ENCODE results near the gene MYL12A. TPM values are rescaled to one million over a fixed set of nuclear protein-coding genes. Genes with fewer than 3 reads are reported as not detected.

Gene MYL12A
- total RNA-seq, 4 donors from 2014 or later, result 526 to 2,307 (median 1,474) TPM

DNA sequence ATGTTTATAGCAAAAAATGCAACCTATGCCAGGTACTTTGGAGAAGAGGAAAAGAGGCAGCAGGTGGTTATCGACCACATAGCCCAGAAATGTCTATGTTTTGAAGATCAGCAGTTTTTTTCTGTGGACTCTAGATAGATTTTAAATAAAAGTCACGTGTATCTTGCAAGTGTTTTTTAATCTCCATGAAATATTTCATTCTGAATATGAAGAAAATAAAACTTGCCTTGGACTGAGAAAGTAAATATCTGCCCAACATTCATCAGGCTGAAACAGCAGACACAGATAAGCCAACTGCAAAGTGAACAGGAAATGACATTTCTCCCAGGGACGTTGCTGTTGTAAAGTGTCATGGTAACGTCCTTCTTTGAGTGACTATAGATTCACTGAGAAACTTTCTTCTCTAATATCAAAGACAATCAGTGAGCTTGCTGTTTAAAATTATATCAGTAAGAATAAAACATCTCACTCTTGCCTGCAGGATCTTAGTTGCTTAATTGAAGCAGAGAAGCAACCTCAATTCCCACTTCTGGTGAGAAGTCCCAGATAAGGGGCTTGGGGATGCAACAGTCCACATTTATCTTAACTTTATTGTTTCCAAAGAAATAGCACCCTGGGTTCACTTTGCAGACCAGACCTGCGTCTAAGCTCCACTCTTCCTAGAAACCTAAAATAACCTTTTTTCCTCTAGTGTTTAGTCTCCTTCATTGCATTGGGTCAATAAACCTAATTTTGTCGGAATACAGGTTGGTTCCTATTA is 34.1 kb upstream of the MYL12A start:
- Histone ChIP-seq H3K4me1 (peaks cover 78 to 79% of the 10 kb centered on the region in 2 donors), H3K27me3 (no peaks in the 10 kb centered on the region), H3K9me3 (no peaks in the 10 kb centered on the region), H3K36me3 (no peaks in the 10 kb centered on the region), H3K4me3 (no peak overlapping the region), H3K27ac (peak overlapping the region; percentile 81 to 90 (median 89))
- in situ Hi-C loops (cut with MboI; ENCODE audit: low sequenced_read_pairs in 4 of 4) (no loop called here), intact Hi-C loops (cut with DNase I; ENCODE audit: low total_unique reads) (loop anchor here (5.0 kb wide), 1 partner anchor 34 kb away; the partner anchor contains the start of gene MYL12A)
- no peak for ATAC-seq
- TF ChIP-seq, protein P1, sequence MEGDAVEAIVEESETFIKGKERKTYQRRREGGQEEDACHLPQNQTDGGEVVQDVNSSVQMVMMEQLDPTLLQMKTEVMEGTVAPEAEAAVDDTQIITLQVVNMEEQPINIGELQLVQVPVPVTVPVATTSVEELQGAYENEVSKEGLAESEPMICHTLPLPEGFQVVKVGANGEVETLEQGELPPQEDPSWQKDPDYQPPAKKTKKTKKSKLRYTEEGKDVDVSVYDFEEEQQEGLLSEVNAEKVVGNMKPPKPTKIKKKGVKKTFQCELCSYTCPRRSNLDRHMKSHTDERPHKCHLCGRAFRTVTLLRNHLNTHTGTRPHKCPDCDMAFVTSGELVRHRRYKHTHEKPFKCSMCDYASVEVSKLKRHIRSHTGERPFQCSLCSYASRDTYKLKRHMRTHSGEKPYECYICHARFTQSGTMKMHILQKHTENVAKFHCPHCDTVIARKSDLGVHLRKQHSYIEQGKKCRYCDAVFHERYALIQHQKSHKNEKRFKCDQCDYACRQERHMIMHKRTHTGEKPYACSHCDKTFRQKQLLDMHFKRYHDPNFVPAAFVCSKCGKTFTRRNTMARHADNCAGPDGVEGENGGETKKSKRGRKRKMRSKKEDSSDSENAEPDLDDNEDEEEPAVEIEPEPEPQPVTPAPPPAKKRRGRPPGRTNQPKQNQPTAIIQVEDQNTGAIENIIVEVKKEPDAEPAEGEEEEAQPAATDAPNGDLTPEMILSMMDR (IDR thresholded peaks at IDR 0.05 in 4 of 5, conservative IDR thresholded peaks at IDR 0.05 in 1 of 5), result no peak
- TF ChIP-seq POLR2A (IDR thresholded peaks at IDR 0.05), result no peak
- no peak for DNase-seq

DNA sequence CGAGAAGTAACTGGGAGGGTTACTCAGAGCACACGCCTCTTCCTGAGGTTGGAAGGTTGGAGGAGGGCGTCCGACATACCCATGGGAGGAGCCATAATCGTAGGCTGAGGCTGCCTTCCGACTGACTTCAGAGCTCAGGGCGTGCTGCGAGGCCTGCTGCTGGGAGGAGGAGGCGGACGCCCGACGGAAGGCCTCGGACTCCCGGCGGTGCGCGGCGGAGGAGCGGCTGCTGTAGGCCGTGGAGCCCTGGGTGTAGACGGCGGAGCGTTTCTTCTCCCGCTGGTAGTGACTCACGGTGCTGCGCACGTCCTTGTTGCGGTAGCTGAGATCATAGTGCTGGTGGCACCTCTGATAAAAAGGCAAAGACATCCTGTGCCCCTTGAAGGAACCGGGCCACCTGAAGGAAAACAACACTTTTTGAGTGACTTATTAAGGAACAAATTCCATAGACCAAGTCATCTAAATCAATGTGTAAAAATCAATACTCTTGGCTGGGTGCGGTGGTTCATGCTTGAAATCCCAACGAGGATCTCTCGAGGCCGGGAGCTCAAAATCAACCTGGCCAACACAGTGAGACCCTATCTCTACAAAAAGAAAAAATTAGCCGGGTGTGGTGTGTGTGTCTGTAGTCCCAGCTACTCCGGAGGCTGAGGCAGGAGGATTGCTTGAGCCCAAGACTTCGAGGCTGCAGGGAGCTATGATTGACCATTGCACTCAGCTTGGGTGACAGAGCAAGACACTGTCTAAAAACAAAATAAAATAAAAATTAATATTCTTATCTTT is 32.6 kb upstream of the MYL12A start:
- no peak for ATAC-seq
- DNase-seq, result no peak
- H3K4me3 ChIP-seq, result peak overlapping the region in 1 of 4 donors; percentile 19
- intact Hi-C loops (cut with DNase I; ENCODE audit: low total_unique reads), result loop anchor here (5.0 kb wide), 1 partner anchor 32 kb away; the partner anchor contains the start of gene MYL12A
- peaks cover 67 to 71% of the 10 kb centered on the region in 2 donors for H3K4me1 ChIP-seq
- no peaks in the 10 kb centered on the region for H3K36me3 ChIP-seq
- TF ChIP-seq, protein P1 (IDR thresholded peaks at IDR 0.05 in 4 of 5, conservative IDR thresholded peaks at IDR 0.05 in 1 of 5), result no peak
- no peak for TF ChIP-seq POLR2A (IDR thresholded peaks at IDR 0.05)
- peak overlapping the region; percentile 81 to 90 (median 89) for H3K27ac ChIP-seq
- in situ Hi-C loops (cut with MboI; ENCODE audit: low sequenced_read_pairs in 4 of 4), result no loop called here
- no peaks in the 10 kb centered on the region for H3K27me3 ChIP-seq
- H3K9me3 ChIP-seq, result no peaks in the 10 kb centered on the region

DNA sequence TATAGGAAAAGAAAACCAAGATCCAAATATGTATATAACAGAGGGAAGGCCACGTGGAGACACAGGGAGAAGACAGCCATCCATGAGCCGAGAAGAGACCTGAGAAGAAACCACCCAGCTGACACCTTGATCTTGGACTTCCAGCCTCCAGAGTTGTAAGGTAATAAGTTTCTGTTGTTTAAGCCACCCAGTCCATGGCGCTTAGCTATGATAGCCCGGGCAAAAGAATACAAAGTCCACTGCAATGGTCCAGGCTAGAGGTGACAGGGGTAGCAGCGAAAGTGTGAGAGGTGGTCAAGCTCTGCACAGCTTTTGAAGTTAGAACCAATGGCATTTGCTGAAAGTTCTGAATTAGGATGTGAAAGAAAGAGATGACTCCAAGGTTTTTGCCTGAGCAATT is 30.6 kb upstream of the MYL12A start:
- H3K9me3 ChIP-seq, result no peaks in the 10 kb centered on the region
- in situ Hi-C loops (cut with MboI; ENCODE audit: low sequenced_read_pairs in 4 of 4), result no loop called here
- no peak for TF ChIP-seq POLR2A (IDR thresholded peaks at IDR 0.05)
- TF ChIP-seq, protein P1 (IDR thresholded peaks at IDR 0.05 in 4 of 5, conservative IDR thresholded peaks at IDR 0.05 in 1 of 5), result no peak
- H3K27me3 ChIP-seq, result no peaks in the 10 kb centered on the region
- H3K36me3 ChIP-seq, result no peaks in the 10 kb centered on the region
- intact Hi-C loops (cut with DNase I; ENCODE audit: low total_unique reads), result no loop called here
- peaks cover 60 to 63% of the 10 kb centered on the region in 2 donors for H3K4me1 ChIP-seq
- no peak for ATAC-seq
- H3K27ac ChIP-seq, result peak overlapping the region; percentile 81 to 90 (median 89)
- peak overlapping the region in 3 of 4 donors; percentile 12 to 61 (median 56) for H3K4me3 ChIP-seq
- no peak for DNase-seq

DNA sequence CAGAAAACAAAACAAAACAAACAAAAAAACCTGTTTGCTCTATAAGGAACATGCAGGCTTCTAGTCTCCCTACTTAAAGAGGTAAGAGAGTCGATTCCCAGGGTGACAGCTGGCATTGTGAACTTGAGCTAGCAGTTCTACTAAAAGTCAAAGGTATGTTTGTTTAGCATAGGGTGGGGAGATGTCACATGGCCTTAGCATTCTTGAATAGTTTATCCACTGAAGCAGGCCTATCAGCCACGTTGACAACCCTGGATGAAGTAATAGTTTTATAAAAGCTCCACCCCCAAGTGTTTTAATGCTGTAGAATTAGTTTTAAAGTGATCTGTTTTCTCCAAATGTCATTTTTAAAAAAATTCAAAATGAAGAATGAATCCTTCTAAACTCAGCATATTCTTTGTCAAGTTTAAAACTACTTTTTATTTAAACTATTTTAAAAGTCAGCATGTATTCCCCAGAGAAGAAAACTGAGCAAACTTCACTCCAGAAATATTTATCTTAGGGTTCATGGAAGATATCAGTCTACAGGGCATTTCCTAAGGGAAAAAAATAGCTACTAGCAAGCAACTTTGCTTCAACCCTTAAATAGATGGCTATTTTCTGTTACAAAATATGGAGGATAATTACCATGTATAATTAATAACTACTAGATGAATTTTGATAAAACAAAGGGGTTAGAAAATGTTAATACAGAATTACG is 29.5 kb upstream of the MYL12A start:
- H3K36me3 ChIP-seq, result no peaks in the 10 kb centered on the region
- intact Hi-C loops (cut with DNase I; ENCODE audit: low total_unique reads) (no loop called here), in situ Hi-C loops (cut with MboI; ENCODE audit: low sequenced_read_pairs in 4 of 4) (no loop called here)
- H3K9me3 ChIP-seq, result no peaks in the 10 kb centered on the region
- H3K4me1 ChIP-seq, result peaks cover 48 to 52% of the 10 kb centered on the region in 2 donors
- peak overlapping the region; percentile 81 to 90 (median 89) for H3K27ac ChIP-seq
- no peaks in the 10 kb centered on the region for H3K27me3 ChIP-seq
- DNase-seq (no peak), ATAC-seq (peak; percentile 46 to 48)
- peak overlapping the region; percentile 50 to 67 (median 58) for H3K4me3 ChIP-seq
- TF ChIP-seq, protein P1 (IDR thresholded peaks at IDR 0.05 in 4 of 5, conservative IDR thresholded peaks at IDR 0.05 in 1 of 5), result no peak
- TF ChIP-seq POLR2A (IDR thresholded peaks at IDR 0.05), result peak in 1 of 2 donors; percentile 23
